H9 (cell line): ENCODE measurements around the gene ODAD3. TPM values are rescaled to one million over a fixed set of nuclear protein-coding genes. Genes with fewer than 3 reads are reported as not detected.
A peak's percentile ranks its signal among the peaks of the same experiment; 100 is the strongest.

Experiments
- DNase-seq: peaks from one replicate; pipeline ENCODE4 v3.0.0-alpha.2; 2017
- H2AFZ ChIP-seq: one replicate; pipeline ENCODE4 v1.6.1; 2013; ENCODE audit warnings: mild to moderate bottlenecking, low read length, control low read depth, moderate library complexity
- H2AK5ac ChIP-seq: 2 replicates; pipeline ENCODE4 v1.6.1; 2013; ENCODE audit warnings: low read length, control low read depth, mixed read lengths; ENCODE audit not compliant: insufficient read length
- H2BK120ac ChIP-seq: one replicate; pipeline ENCODE4 v1.6.1; 2013; ENCODE audit warnings: low read depth, mild to moderate bottlenecking, low read length, control low read depth, inconsistent platforms; ENCODE audit not compliant: poor library complexity, severe bottlenecking
- H2BK12ac ChIP-seq: 2 replicates; pipeline ENCODE4 v1.6.1; 2013; ENCODE audit warnings: low read length, control low read depth, mixed read lengths, low read depth; ENCODE audit not compliant: insufficient read length
- H2BK15ac ChIP-seq: 2 replicates; pipeline ENCODE4 v1.6.1; 2013; ENCODE audit warnings: low read depth, low read length, control low read depth
- H2BK20ac ChIP-seq: one replicate; pipeline ENCODE4 v1.6.1; 2013; ENCODE audit warnings: low read depth, mild to moderate bottlenecking, low read length, control low read depth, inconsistent platforms; ENCODE audit not compliant: poor library complexity, severe bottlenecking
- H2BK5ac ChIP-seq: 2 replicates; pipeline ENCODE4 v1.6.1; 2013; ENCODE audit warnings: low read length, control low read depth, mixed read lengths; ENCODE audit not compliant: insufficient read length
- H3K14ac ChIP-seq: 2 replicates; pipeline ENCODE4 v1.6.1; 2013; ENCODE audit warnings: low read length, control low read depth; ENCODE audit not compliant: insufficient read depth
- H3K18ac ChIP-seq: 2 replicates; pipeline ENCODE4 v1.6.1; 2013; ENCODE audit warnings: low read depth, mild to moderate bottlenecking, mixed read lengths, low read length, control low read depth; ENCODE audit not compliant: insufficient read length
- H3K23ac ChIP-seq: 2 replicates; pipeline ENCODE4 v1.6.1; 2013; ENCODE audit warnings: low read length, control low read depth, mixed read lengths, low read depth; ENCODE audit not compliant: insufficient read length
- H3K23me2 ChIP-seq: 2 replicates; pipeline ENCODE4 v1.6.1; 2013; ENCODE audit warnings: low read depth, mild to moderate bottlenecking, mixed read lengths, low read length, control low read depth; ENCODE audit not compliant: insufficient read length, poor library complexity, severe bottlenecking
- H3K27ac ChIP-seq: 2 replicates; pipeline ENCODE4 v1.5.1; 2013; ENCODE audit warnings: low read length, control low read depth, mixed read lengths, low read depth; ENCODE audit not compliant: insufficient read length
- H3K27me3 ChIP-seq: 2 replicates; pipeline ENCODE4 v1.6.1; 2013; ENCODE audit warnings: low read length, control low read depth, inconsistent platforms; ENCODE audit not compliant: insufficient read depth
- H3K4ac ChIP-seq: 2 replicates; pipeline ENCODE4 v1.6.1; 2013; ENCODE audit warnings: low read depth, mild to moderate bottlenecking, control low read depth, inconsistent platforms, low read length, moderate library complexity
- H3K4me1 ChIP-seq: 2 replicates; pipeline ENCODE4 v1.6.1; 2013; ENCODE audit warnings: low read length, control low read depth, inconsistent platforms; ENCODE audit not compliant: insufficient read depth
- H3K4me2 ChIP-seq: 2 replicates; pipeline ENCODE4 v1.6.1; 2013; ENCODE audit warnings: low read length, control low read depth, mixed read lengths; ENCODE audit not compliant: insufficient read length, insufficient read depth
- H3K56ac ChIP-seq: 2 replicates; pipeline ENCODE4 v1.6.1; 2013; ENCODE audit warnings: low read depth, mild to moderate bottlenecking, mixed read lengths, low read length, control low read depth; ENCODE audit not compliant: insufficient read length
- H3K79me1 ChIP-seq: 2 replicates; pipeline ENCODE4 v1.6.1; 2013; ENCODE audit warnings: low read depth, mild to moderate bottlenecking, moderate library complexity, low read length, control low read depth, inconsistent platforms; ENCODE audit not compliant: insufficient read depth, poor library complexity, severe bottlenecking
- H3K79me2 ChIP-seq: 2 replicates; pipeline ENCODE4 v1.6.1; 2013; ENCODE audit warnings: low read length, control low read depth, inconsistent platforms; ENCODE audit not compliant: insufficient read depth
- H3K9ac ChIP-seq: 2 replicates; pipeline ENCODE4 v1.6.1; 2013; ENCODE audit warnings: low read length, control low read depth, mixed read lengths; ENCODE audit not compliant: insufficient read length; ENCODE audit errors: extremely low read depth
- H3K9me3 ChIP-seq: one replicate; pipeline ENCODE4 v1.6.1; 2013; ENCODE audit warnings: low read depth, low read length, inconsistent platforms; ENCODE audit not compliant: control insufficient read depth
- H3T11ph ChIP-seq: one replicate; pipeline ENCODE4 v1.6.1; 2013; ENCODE audit warnings: mild to moderate bottlenecking, low read length, control low read depth, inconsistent platforms
- H4K20me1 ChIP-seq: one replicate; pipeline ENCODE4 v1.6.1; 2013; ENCODE audit not compliant: control insufficient read depth, insufficient read length, insufficient read depth
- H4K5ac ChIP-seq: 2 replicates; pipeline ENCODE4 v1.6.1; 2013; ENCODE audit warnings: low read depth, mild to moderate bottlenecking, mixed read lengths, low read length, control low read depth; ENCODE audit not compliant: insufficient read length
- H4K8ac ChIP-seq: replicated peaks from 2 replicates; pipeline ENCODE4 v1.6.1; 2013; ENCODE audit warnings: low read length, control low read depth, mixed read lengths, low read depth; ENCODE audit not compliant: insufficient read length
- H4K91ac ChIP-seq: 2 replicates; pipeline ENCODE4 v1.6.1; 2013; ENCODE audit warnings: low read depth, mild to moderate bottlenecking, moderate library complexity, mixed read lengths, low read length, control low read depth; ENCODE audit not compliant: insufficient read length
- H3K27ac Mint-ChIP-seq, 3 experiments: 2 replicates in 2 of 3; 3 replicates in 1 of 3; pipeline ENCODE4 v1.8.0; 2020 to 2021; ENCODE audit warnings: mixed read lengths in 3 of 3, mild to moderate bottlenecking in 1 of 3, moderate library complexity in 1 of 3
- H3K27me3 Mint-ChIP-seq: 2 replicates; pipeline ENCODE4 v1.8.0; 2021; ENCODE audit warnings: low read depth, mild to moderate bottlenecking, moderate library complexity, mixed read lengths
- H3K36me3 Mint-ChIP-seq, 3 experiments: 2 replicates in 2 of 3; 3 replicates in 1 of 3; pipeline ENCODE4 v1.8.0; 2020 to 2021; ENCODE audit warnings: low read depth in 3 of 3, mixed read lengths in 3 of 3; ENCODE audit not compliant: insufficient read depth in 1 of 3
- H3K4me1 Mint-ChIP-seq, 2 experiments: 2 replicates each; pipeline ENCODE4 v1.8.0; 2020; ENCODE audit warnings: mixed read lengths in 2 of 2
- H3K4me3 Mint-ChIP-seq, 2 experiments: 2 replicates in 1 of 2; 3 replicates in 1 of 2; pipeline ENCODE4 v1.8.0; 2020 to 2021; ENCODE audit warnings: mild to moderate bottlenecking in 2 of 2, mixed read lengths in 2 of 2, moderate library complexity in 1 of 2
- H3K9me3 Mint-ChIP-seq, 2 experiments: 2 replicates in 1 of 2; 3 replicates in 1 of 2; pipeline ENCODE4 v1.8.0; 2020; ENCODE audit warnings: mild to moderate bottlenecking in 2 of 2, mixed read lengths in 2 of 2, moderate library complexity in 1 of 2
- CTCF ChIP-seq: fragments of 200-600 bp; sonication (generic); conservative IDR thresholded peaks from 3 replicates; pipeline ENCODE4 v1.8.0; 2021; ENCODE audit warnings: antibody characterized with exemption, mild to moderate bottlenecking
- WGBS: extraction: QIAGEN DNeasy Blood & Tissue Kit; methylation state at CpG from one replicate; pipeline ENCODE4 v1.1.7; 2013; ENCODE audit warnings: missing lambda C conversion rate, low lambda C conversion rate, mixed read lengths; ENCODE audit not compliant: insufficient read length; ENCODE audit errors: extremely low coverage; 5-methylcytosine and 5-hydroxymethylcytosine counted together
- total RNA-seq: library from RNA; stranded (reverse); gene quantifications from 2 replicates; pipeline ENCODE4 v1.2.1, GENCODE V29; 2021

Gene ODAD3
- total RNA-seq, 1 experiment from 2014 or later, result 2.5 TPM

DNA sequence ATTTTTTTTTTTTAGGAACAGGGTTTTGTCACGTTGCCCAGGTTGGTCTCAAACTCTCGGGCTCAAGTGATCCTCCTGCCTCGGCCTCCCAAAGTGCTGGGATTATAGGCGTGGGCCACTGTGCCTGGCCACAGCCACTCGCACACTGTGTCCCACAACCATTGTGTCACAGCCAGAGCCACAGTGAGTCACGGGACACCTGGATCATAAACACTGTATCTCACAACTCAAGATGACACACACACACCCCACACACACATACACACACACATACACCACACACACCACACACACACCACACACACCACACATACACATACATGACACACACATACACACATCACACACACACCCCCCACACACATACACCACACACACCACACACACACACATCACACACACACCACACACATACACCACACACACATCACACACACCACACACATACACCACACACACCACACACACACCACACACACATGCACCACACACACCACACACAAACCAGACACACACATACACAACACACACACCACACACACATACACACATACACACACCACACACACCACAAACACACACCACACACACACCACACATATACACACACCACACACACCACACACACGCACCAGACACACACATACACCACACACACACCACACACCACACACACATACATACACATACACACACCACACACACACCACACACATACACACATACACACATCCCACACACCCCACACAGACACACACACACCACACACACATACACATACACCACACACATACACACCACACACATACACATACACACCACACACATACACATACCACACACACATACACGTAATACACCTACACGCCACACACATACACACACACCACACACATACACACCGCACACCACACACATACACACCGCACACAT, 29.7 kb upstream of the ODAD3 start:
- no peak overlapping the region for H2BK5ac ChIP-seq
- peak overlapping the region; percentile 73 for H3K18ac ChIP-seq
- H3K9ac ChIP-seq, result no peak overlapping the region
- no peak overlapping the region for H2BK20ac ChIP-seq
- H3K4me3 Mint-ChIP-seq, result no peak overlapping the region
- H4K8ac ChIP-seq, result peak overlapping the region; percentile 53
- H2BK15ac ChIP-seq, result no peak overlapping the region
- H3K27me3 ChIP-seq, result no peaks in the 10 kb centered on the region
- no peaks in the 10 kb centered on the region; a peak in 1 of 5 replicates for H3K9me3 Mint-ChIP-seq
- H3K23me2 ChIP-seq, result no peaks in the 10 kb centered on the region
- H3K27ac Mint-ChIP-seq, result no peak overlapping the region
- no peak overlapping the region for H4K91ac ChIP-seq
- H4K5ac ChIP-seq, result no peak overlapping the region
- no peak overlapping the region for H3K27ac ChIP-seq
- H4K20me1 ChIP-seq, result no peaks in the 10 kb centered on the region
- no peak overlapping the region for H2AK5ac ChIP-seq
- peaks cover 7 to 11% of the 10 kb centered on the region in 2 experiments for H3K4me1 Mint-ChIP-seq
- no peaks in the 10 kb centered on the region for H3K36me3 Mint-ChIP-seq
- no peak overlapping the region for H3T11ph ChIP-seq
- H3K4me1 ChIP-seq, result peaks cover 9% of the 10 kb centered on the region; the same call in 1 of the 2 replicates
- no peaks in the 10 kb centered on the region for H3K79me2 ChIP-seq
- WGBS, result 100% methylated on average over 5 of the region's 11 CpGs
- no peaks in the 10 kb centered on the region for H3K79me1 ChIP-seq
- H3K27me3 Mint-ChIP-seq, result peaks cover 4% of the 10 kb centered on the region
- H3K4ac ChIP-seq, result no peak overlapping the region
- no peak overlapping the region; the same call in 1 of the 2 replicates for H3K14ac ChIP-seq
- no peak for TF ChIP-seq CTCF
- no peak overlapping the region for H2AFZ ChIP-seq
- no peak overlapping the region for H3K23ac ChIP-seq
- H2BK120ac ChIP-seq, result no peak overlapping the region
- no peak overlapping the region for H2BK12ac ChIP-seq
- H3K4me2 ChIP-seq, result no peak overlapping the region
- H3K56ac ChIP-seq, result peak overlapping the region; percentile 4
- H3K9me3 ChIP-seq, result no peaks in the 10 kb centered on the region
- no peak for DNase-seq
